Heart left ventricle (tissue), 13 donors: Measurements from ENCODE around the gene SLC66A2.

Source experiments
- POLR2A ChIP-seq, 2 donors: fragments of 450-650 bp; IDR thresholded peaks; one replicate each; pipeline ENCODE4 v1.6.1; 2017; ENCODE audit warnings: antibody characterized with exemption in 2 of 2, mild to moderate bottlenecking in 2 of 2, moderate library complexity in 2 of 2
- TF ChIP-seq, protein P1 (sequence below), 12 donors: fragments of 200-600 bp; sonication (generic) in 4 of 12; IDR thresholded peaks; one replicate each; pipeline versions ENCODE4 v1.5.0 to v1.8.0; 2018 to 2022; ENCODE audit warnings: antibody characterized with exemption in 12 of 12, mild to moderate bottlenecking in 5 of 12
- donor health status: ischemic (EF 13 %, LVEDD 7.1; RV severe dilation, severe dysfunction).
- donor health status: DM: no; HTN: yes; CAD: no.
- donor health status: DM: no; HTN: no; CAD: no.
- donor health status: ischemic (EF 25% LVEDD 6.9; RV normal size, moderate dysfunction).
- donor health status: ischemic (EF 25% LVEDD 5.7; RV mildly dilated, moderate dysfunction).
- donor health status: ischemic (EF 35%, LVEDD 5.7; RV mildly dilated, moderate dysfunction).
- donor health status: nonischemic (EF 11% LVEDD 7.7; RV severe dilation, severe dysfunction).
- donor health status: DM: yes; HTN: yes; CAD: no.
- donor health status: PGD.
- donor health status: ischemic (EF 29% LVEDD 5.4; RV normal size, mild dysfunction).
- donor health status: nonischemic (EF 23%, LVEDD 6.1; RV moderate dilation, normal function).

GRCh38 chr18:79883461-79884293 lies 67.8 kb downstream of the SLC66A2 start:
- no peak for TF ChIP-seq POLR2A (IDR thresholded peaks at IDR 0.05)
- TF ChIP-seq, protein P1, sequence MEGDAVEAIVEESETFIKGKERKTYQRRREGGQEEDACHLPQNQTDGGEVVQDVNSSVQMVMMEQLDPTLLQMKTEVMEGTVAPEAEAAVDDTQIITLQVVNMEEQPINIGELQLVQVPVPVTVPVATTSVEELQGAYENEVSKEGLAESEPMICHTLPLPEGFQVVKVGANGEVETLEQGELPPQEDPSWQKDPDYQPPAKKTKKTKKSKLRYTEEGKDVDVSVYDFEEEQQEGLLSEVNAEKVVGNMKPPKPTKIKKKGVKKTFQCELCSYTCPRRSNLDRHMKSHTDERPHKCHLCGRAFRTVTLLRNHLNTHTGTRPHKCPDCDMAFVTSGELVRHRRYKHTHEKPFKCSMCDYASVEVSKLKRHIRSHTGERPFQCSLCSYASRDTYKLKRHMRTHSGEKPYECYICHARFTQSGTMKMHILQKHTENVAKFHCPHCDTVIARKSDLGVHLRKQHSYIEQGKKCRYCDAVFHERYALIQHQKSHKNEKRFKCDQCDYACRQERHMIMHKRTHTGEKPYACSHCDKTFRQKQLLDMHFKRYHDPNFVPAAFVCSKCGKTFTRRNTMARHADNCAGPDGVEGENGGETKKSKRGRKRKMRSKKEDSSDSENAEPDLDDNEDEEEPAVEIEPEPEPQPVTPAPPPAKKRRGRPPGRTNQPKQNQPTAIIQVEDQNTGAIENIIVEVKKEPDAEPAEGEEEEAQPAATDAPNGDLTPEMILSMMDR (IDR thresholded peaks at IDR 0.05) = no peak
